Measurements from ENCODE around the gene DNASE1L2. TPM values are rescaled to one million over a fixed set of nuclear protein-coding genes. Genes with fewer than 3 reads are reported as not detected.

Gene DNASE1L2
- total and polyA plus RNA-seq, 2 donors (not counting 3 experiments of a cell fraction or from before 2014, with no cell fraction given): 0.57 to 1.2 TPM

GRCh38 chr16:2196162-2196980, 39.9 kb upstream of the DNASE1L2 start, which contains the start of gene CASKIN1:
Gene CASKIN1 (minus strand): TSS chr16:2196605. CDS start chr16:2196432, 173 bp downstream.
- no peaks in the 10 kb centered on the region for H3K36me3 ChIP-seq (ENCODE audit: control insufficient read depth in 2 of 2, extremely low read depth in 1 of 2, insufficient read depth in 2 of 2, low read length in 2 of 2)
- H3K4me3 ChIP-seq (replicated peaks in 1 of 3; ENCODE audit: insufficient read depth in 1 of 3, low read depth in 1 of 3, low read length in 3 of 3): peak within 1 kb of the TSS in 1 of 3 experiments; percentile 33
- intact Hi-C loops (cut with micrococcal nuclease): loop anchor here (5.0 kb wide), 1 partner anchor 56 kb away; the partner anchor contains the start of gene ECI1
- no peaks in the 10 kb centered on the region for H3K9me3 ChIP-seq (replicated peaks; ENCODE audit: control insufficient read depth, insufficient read depth, low read length)
- H3K79me2 ChIP-seq (ENCODE audit: control insufficient read depth, insufficient read depth, low read length): no peaks in the 10 kb centered on the region
- no peak for FAIRE-seq
- no peak within 1 kb of the TSS for H3K4me2 ChIP-seq (ENCODE audit: insufficient read depth, low read length)
- H3K27me3 ChIP-seq (ENCODE audit: control insufficient read depth in 2 of 2, insufficient read depth in 2 of 2, low read length in 2 of 2): peaks cover 28 to 39% of the 10 kb centered on the region in 2 experiments
- H2AFZ ChIP-seq (ENCODE audit: low read depth, low read length): no peak within 1 kb of the TSS
- H4K20me1 ChIP-seq (replicated peaks; ENCODE audit: control insufficient read depth, extremely low read depth, insufficient read depth, low read length): no peaks in the 10 kb centered on the region
- dilution Hi-C loops (cut with MboI; ENCODE audit: extremely low pct_ligation_motif_present, low sequenced_read_pairs): no loop called here
- no peak within 1 kb of the TSS for H3K9ac ChIP-seq (replicated peaks; ENCODE audit: extremely low read depth, insufficient read depth, low read length)
- no peaks in the 10 kb centered on the region for H3K9me1 ChIP-seq (replicated peaks; ENCODE audit: control insufficient read depth, extremely low read depth, insufficient read depth, low read length)
- no peak for DNase-seq (ENCODE audit: low read depth, low spot score)
- CTCF ChIA-PET: interaction anchor here (1.5 to 1.6 kb wide), 2 partner anchors 55 to 56 kb away, joined by 3 to 4 read pairs; partner anchors contain the start of gene ECI1
- H3K27ac ChIP-seq (ENCODE audit: insufficient read depth, low read depth, low read length): no peak within 1 kb of the TSS
- H3K4me1 ChIP-seq (ENCODE audit: control insufficient read depth, extremely low read depth, insufficient read depth, low read length): no peaks in the 10 kb centered on the region
- no TSS peak for BruUV-seq (replicated peaks)
- POLR2A ChIA-PET: no interaction called here
- TF ChIP-seq EZH2 (IDR thresholded peaks at IDR 0.05; ENCODE audit: borderline replicate concordance, low read depth, low read length, severe bottlenecking): no peak

DNA sequence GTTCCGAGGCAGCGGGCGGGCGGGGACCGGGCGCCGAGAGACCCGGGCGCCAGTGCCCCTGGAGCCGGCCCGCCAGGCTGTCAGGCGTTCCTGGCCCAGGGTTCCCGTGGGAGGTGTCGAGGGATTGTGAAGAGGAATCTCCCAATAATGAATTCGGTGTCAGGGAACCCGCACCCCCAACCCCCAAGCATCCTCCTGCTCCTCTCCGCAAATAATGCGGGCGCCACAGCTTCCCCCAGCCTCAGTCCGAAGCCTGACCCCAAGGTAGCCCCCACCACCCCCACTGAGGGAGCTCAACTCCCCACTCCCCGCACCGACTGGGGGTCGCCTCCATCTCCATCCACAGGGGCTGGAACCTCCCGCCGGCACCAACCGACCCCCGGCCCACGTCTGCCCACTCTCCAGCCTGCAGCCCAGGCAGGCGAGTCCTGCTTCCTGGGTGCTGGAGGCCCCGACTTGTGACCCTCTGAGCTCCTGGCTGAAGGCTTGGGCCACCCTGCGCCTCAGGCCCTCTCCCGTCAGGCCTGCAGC, 39.2 kb upstream of the DNASE1L2 start:
- dilution Hi-C loops (cut with MboI; ENCODE audit: extremely low pct_ligation_motif_present, low sequenced_read_pairs): no loop called here
- POLR2A ChIA-PET: no interaction called here
- peak overlapping the region in 1 of 3 experiments; percentile 15 for H3K4me3 ChIP-seq (replicated peaks in 1 of 3; ENCODE audit: insufficient read depth in 1 of 3, low read depth in 1 of 3, low read length in 3 of 3)
- no peak overlapping the region for H3K4me2 ChIP-seq (ENCODE audit: insufficient read depth, low read length)
- peaks cover 28 to 39% of the 10 kb centered on the region in 2 experiments for H3K27me3 ChIP-seq (ENCODE audit: control insufficient read depth in 2 of 2, insufficient read depth in 2 of 2, low read length in 2 of 2)
- H3K9me1 ChIP-seq (replicated peaks; ENCODE audit: control insufficient read depth, extremely low read depth, insufficient read depth, low read length): no peaks in the 10 kb centered on the region
- H3K9ac ChIP-seq (replicated peaks; ENCODE audit: extremely low read depth, insufficient read depth, low read length): no peak overlapping the region
- no peak for FAIRE-seq
- CTCF ChIA-PET: interaction anchor here (1.5 kb wide), 1 partner anchor 55 kb away, joined by 4 read pairs; the partner anchor contains the start of gene ECI1
- TF ChIP-seq POLR2A (IDR thresholded peaks at IDR 0.05; ENCODE audit: low read depth, low read length) (no peak), EZH2 (IDR thresholded peaks at IDR 0.05; ENCODE audit: borderline replicate concordance, low read depth, low read length, severe bottlenecking) (peak; percentile 73)
- no peak overlapping the region for H3K27ac ChIP-seq (ENCODE audit: insufficient read depth, low read depth, low read length)
- intact Hi-C loops (cut with micrococcal nuclease): loop anchor here (5.0 kb wide), 1 partner anchor 55 kb away; the partner anchor contains the start of gene ECI1
- H4K20me1 ChIP-seq (replicated peaks; ENCODE audit: control insufficient read depth, extremely low read depth, insufficient read depth, low read length): no peaks in the 10 kb centered on the region
- H3K4me1 ChIP-seq (ENCODE audit: control insufficient read depth, extremely low read depth, insufficient read depth, low read length): no peaks in the 10 kb centered on the region
- no peak overlapping the region for H2AFZ ChIP-seq (ENCODE audit: low read depth, low read length)
- DNase-seq (ENCODE audit: low read depth, low spot score): no peak
- no TSS peak for BruUV-seq (replicated peaks)
- H3K36me3 ChIP-seq (ENCODE audit: control insufficient read depth in 2 of 2, extremely low read depth in 1 of 2, insufficient read depth in 2 of 2, low read length in 2 of 2): no peaks in the 10 kb centered on the region
- H3K9me3 ChIP-seq (replicated peaks; ENCODE audit: control insufficient read depth, insufficient read depth, low read length): no peaks in the 10 kb centered on the region
- H3K79me2 ChIP-seq (ENCODE audit: control insufficient read depth, insufficient read depth, low read length): no peaks in the 10 kb centered on the region
